HEK293 (cell line): ENCODE measurements around the gene CD81.

ENCODE experiments used
- CTCF ChIA-PET: fragments of 350-600 bp; formaldehyde crosslinking; extraction: SDS; loops from one replicate; lab custom pipeline; 2021; ENCODE audit warnings: antibody characterized with exemption; lab: Yijun Ruan, JAX
- POLR2A ChIA-PET: fragments of 300-600 bp; formaldehyde crosslinking; extraction: SDS; loops from one replicate; lab custom pipeline; 2020; ENCODE audit warnings: antibody characterized with exemption, inconsistent platforms; lab: Yijun Ruan, JAX
- H3K27ac ChIP-seq: fragments of 200-500 bp; sonication (Bioruptor generic); 2 replicates; pipeline ENCODE4 v1.5.1; 2014; ENCODE audit warnings: low read depth, low read length, control low read depth, inconsistent platforms; ENCODE audit errors: extremely low read depth
- H3K36me3 ChIP-seq, 2 experiments: fragments of 200-500 bp in 1 of 2; sonication (Bioruptor generic) in 1 of 2; 1 replicate in 1 of 2; 2 replicates in 1 of 2; pipeline ENCODE4 v1.5.1; 2014 to 2017; ENCODE audit warnings: inconsistent platforms in 2 of 2, low read length in 2 of 2; ENCODE audit not compliant: control insufficient read depth in 2 of 2, insufficient read depth in 1 of 2
- H3K4me1 ChIP-seq: fragments of 200-500 bp; sonication (Bioruptor generic); 2 replicates; pipeline ENCODE4 v1.5.1; 2014; ENCODE audit warnings: mild to moderate bottlenecking, low read length, inconsistent platforms; ENCODE audit not compliant: control insufficient read depth, insufficient read depth
- H3K4me3 ChIP-seq: 2 replicates; pipeline ENCODE4 v1.5.1; 2011; ENCODE audit warnings: low read depth, mild to moderate bottlenecking, control low read depth, low read length, moderate library complexity
- H3K9me3 ChIP-seq: fragments of 200-500 bp; sonication (Bioruptor generic); 2 replicates; pipeline ENCODE4 v1.5.1; 2014; ENCODE audit warnings: low read depth, low read length, inconsistent platforms; ENCODE audit not compliant: control insufficient read depth, insufficient read depth
- HOXD13 ChIP-seq: sonication (generic); formaldehyde crosslinking; IDR thresholded peaks from 2 replicates; pipeline ENCODE4 v1.8.0; 2022; ENCODE audit warnings: missing genetic modification reagents, borderline replicate concordance
- YY1 ChIP-seq: fragments of 450-650 bp; formaldehyde crosslinking; IDR thresholded peaks from 2 replicates; pipeline ENCODE4 v1.5.1; 2018; ENCODE audit warnings: missing biosample characterization, missing genetic modification characterization
- ZBTB17 ChIP-seq: fragments of 450-650 bp; formaldehyde crosslinking; IDR thresholded peaks from 2 replicates; pipeline ENCODE4 v1.5.1; 2016; ENCODE audit warnings: missing biosample characterization, missing genetic modification characterization
- ZEB2 ChIP-seq: fragments of 450-650 bp; formaldehyde crosslinking; IDR thresholded peaks from 2 replicates; pipeline ENCODE4 v1.5.1; 2016; ENCODE audit warnings: missing biosample characterization, missing genetic modification characterization
- ZFHX2 ChIP-seq: fragments of 450-650 bp; formaldehyde crosslinking; conservative IDR thresholded peaks from 2 replicates; pipeline ENCODE4 v1.5.1; 2016; ENCODE audit warnings: missing biosample characterization, missing genetic modification characterization
- ZNF175 ChIP-seq: fragments of 450-650 bp; formaldehyde crosslinking; IDR thresholded peaks from 2 replicates; pipeline ENCODE4 v1.5.1; 2016; ENCODE audit warnings: missing biosample characterization, missing genetic modification characterization
- ZNF239 ChIP-seq: fragments of 450-650 bp; formaldehyde crosslinking; IDR thresholded peaks from 2 replicates; pipeline ENCODE4 v1.5.1; 2016; ENCODE audit warnings: missing biosample characterization, missing genetic modification characterization
- ZNF335 ChIP-seq: fragments of 450-650 bp; formaldehyde crosslinking; conservative IDR thresholded peaks from 2 replicates; pipeline ENCODE4 v1.5.1; 2016; ENCODE audit warnings: missing biosample characterization, missing genetic modification characterization
- ZNF473 ChIP-seq: fragments of 450-650 bp; formaldehyde crosslinking; IDR thresholded peaks from 2 replicates; pipeline ENCODE4 v1.5.1; 2017; ENCODE audit warnings: missing biosample characterization, missing genetic modification characterization
- ZNF596 ChIP-seq: fragments of 450-650 bp; IDR thresholded peaks from 2 replicates; pipeline ENCODE4 v1.5.0; 2018; ENCODE audit warnings: missing biosample characterization, mild to moderate bottlenecking, missing genetic modification characterization, moderate library complexity
- ZNF776 ChIP-seq: fragments of 450-650 bp; formaldehyde crosslinking; IDR thresholded peaks from 2 replicates; pipeline ENCODE4 v1.5.0; 2017; ENCODE audit warnings: missing biosample characterization, missing genetic modification characterization, borderline replicate concordance
- ZNF792 ChIP-seq: fragments of 450-650 bp; formaldehyde crosslinking; IDR thresholded peaks from 2 replicates; pipeline ENCODE4 v1.5.1; 2016; ENCODE audit warnings: missing biosample characterization, missing genetic modification characterization
- ZXDB ChIP-seq: fragments of 450-650 bp; formaldehyde crosslinking; IDR thresholded peaks from 2 replicates; pipeline ENCODE4 v1.5.1; 2016; ENCODE audit warnings: missing biosample characterization, missing genetic modification characterization
- TF ChIP-seq, protein P1 (sequence below): fragments of 450-650 bp; formaldehyde crosslinking; IDR thresholded peaks from 2 replicates; pipeline ENCODE4 v1.5.1; 2016; ENCODE audit warnings: missing biosample characterization, missing genetic modification characterization
- TF ChIP-seq, protein P2 (sequence below): fragments of 450-650 bp; formaldehyde crosslinking; IDR thresholded peaks from 2 replicates; pipeline ENCODE4 v1.5.1; 2016; ENCODE audit warnings: missing biosample characterization, missing genetic modification characterization
- TF ChIP-seq, protein P3 (sequence below): fragments of 450-650 bp; formaldehyde crosslinking; IDR thresholded peaks from 2 replicates; pipeline ENCODE4 v1.5.1; 2016; ENCODE audit warnings: missing biosample characterization, missing genetic modification characterization
- TF ChIP-seq, protein P4 (sequence below): fragments of 450-650 bp; formaldehyde crosslinking; IDR thresholded peaks from 2 replicates; pipeline ENCODE4 v1.5.1; 2016; ENCODE audit warnings: missing biosample characterization, missing genetic modification characterization
- TF ChIP-seq, protein P5 (sequence below): fragments of 450-650 bp; formaldehyde crosslinking; IDR thresholded peaks from 2 replicates; pipeline ENCODE4 v1.5.1; 2016; ENCODE audit warnings: missing biosample characterization, missing genetic modification characterization, borderline replicate concordance

Gene CD81

DNA sequence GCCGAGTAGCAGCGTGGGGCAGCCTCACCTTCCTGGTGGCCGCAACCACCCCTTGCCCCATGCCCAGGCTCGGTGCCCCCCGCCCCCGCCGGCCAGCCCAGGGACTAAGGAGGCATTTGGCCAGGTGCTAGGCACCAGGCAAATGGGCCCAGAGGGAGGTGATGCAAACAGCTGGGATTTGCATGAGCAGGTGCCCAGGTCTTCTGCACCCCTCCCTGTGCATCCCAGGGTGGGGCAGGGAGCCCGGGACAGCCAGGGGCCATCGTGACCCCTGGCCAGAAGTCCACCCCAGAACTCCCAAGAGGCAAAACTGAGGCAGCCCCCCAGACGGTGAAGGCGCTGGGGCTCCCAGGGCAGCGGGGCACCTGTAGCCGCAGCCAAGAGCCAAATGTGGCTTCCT, 49.1 kb downstream of the CD81 start:
- Histone ChIP-seq H3K36me3 (no peaks in the 10 kb centered on the region), H3K4me3 (no peak overlapping the region), H3K9me3 (no peaks in the 10 kb centered on the region), H3K27ac (no peak overlapping the region), H3K4me1 (no peaks in the 10 kb centered on the region)
- ChIA-PET POLR2A (no interaction called here), CTCF (interaction anchor here (0.6 to 11.2 kb wide), 6 partner anchors 105 to 941 kb away, joined by 3 to 208 read pairs (median 4); no protein-coding TSS in a partner anchor)
- TF ChIP-seq, protein P1, sequence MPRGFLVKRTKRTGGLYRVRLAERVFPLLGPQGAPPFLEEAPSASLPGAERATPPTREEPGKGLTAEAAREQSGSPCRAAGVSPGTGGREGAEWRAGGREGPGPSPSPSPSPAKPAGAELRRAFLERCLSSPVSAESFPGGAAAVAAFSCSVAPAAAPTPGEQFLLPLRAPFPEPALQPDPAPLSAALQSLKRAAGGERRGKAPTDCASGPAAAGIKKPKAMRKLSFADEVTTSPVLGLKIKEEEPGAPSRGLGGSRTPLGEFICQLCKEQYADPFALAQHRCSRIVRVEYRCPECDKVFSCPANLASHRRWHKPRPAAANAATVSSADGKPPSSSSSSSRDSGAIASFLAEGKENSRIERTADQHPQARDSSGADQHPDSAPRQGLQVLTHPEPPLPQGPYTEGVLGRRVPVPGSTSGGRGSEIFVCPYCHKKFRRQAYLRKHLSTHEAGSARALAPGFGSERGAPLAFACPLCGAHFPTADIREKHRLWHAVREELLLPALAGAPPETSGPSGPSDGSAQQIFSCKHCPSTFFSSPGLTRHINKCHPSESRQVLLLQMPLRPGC (tag by site-specific recombination): no peak
- TF ChIP-seq ZEB2 (tag by site-specific recombination) (no peak), ZFHX2 (tag by site-specific recombination) (no peak), ZNF776 (tag by site-specific recombination) (no peak), ZNF596 (tag by site-specific recombination) (no peak), ZNF335 (tag by site-specific recombination) (no peak)
- TF ChIP-seq, protein P2, sequence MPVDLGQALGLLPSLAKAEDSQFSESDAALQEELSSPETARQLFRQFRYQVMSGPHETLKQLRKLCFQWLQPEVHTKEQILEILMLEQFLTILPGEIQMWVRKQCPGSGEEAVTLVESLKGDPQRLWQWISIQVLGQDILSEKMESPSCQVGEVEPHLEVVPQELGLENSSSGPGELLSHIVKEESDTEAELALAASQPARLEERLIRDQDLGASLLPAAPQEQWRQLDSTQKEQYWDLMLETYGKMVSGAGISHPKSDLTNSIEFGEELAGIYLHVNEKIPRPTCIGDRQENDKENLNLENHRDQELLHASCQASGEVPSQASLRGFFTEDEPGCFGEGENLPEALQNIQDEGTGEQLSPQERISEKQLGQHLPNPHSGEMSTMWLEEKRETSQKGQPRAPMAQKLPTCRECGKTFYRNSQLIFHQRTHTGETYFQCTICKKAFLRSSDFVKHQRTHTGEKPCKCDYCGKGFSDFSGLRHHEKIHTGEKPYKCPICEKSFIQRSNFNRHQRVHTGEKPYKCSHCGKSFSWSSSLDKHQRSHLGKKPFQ (tag by site-specific recombination): no peak
- TF ChIP-seq, protein P3, sequence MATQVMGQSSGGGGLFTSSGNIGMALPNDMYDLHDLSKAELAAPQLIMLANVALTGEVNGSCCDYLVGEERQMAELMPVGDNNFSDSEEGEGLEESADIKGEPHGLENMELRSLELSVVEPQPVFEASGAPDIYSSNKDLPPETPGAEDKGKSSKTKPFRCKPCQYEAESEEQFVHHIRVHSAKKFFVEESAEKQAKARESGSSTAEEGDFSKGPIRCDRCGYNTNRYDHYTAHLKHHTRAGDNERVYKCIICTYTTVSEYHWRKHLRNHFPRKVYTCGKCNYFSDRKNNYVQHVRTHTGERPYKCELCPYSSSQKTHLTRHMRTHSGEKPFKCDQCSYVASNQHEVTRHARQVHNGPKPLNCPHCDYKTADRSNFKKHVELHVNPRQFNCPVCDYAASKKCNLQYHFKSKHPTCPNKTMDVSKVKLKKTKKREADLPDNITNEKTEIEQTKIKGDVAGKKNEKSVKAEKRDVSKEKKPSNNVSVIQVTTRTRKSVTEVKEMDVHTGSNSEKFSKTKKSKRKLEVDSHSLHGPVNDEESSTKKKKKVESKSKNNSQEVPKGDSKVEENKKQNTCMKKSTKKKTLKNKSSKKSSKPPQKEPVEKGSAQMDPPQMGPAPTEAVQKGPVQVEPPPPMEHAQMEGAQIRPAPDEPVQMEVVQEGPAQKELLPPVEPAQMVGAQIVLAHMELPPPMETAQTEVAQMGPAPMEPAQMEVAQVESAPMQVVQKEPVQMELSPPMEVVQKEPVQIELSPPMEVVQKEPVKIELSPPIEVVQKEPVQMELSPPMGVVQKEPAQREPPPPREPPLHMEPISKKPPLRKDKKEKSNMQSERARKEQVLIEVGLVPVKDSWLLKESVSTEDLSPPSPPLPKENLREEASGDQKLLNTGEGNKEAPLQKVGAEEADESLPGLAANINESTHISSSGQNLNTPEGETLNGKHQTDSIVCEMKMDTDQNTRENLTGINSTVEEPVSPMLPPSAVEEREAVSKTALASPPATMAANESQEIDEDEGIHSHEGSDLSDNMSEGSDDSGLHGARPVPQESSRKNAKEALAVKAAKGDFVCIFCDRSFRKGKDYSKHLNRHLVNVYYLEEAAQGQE (tag by site-specific recombination): no peak

DNA sequence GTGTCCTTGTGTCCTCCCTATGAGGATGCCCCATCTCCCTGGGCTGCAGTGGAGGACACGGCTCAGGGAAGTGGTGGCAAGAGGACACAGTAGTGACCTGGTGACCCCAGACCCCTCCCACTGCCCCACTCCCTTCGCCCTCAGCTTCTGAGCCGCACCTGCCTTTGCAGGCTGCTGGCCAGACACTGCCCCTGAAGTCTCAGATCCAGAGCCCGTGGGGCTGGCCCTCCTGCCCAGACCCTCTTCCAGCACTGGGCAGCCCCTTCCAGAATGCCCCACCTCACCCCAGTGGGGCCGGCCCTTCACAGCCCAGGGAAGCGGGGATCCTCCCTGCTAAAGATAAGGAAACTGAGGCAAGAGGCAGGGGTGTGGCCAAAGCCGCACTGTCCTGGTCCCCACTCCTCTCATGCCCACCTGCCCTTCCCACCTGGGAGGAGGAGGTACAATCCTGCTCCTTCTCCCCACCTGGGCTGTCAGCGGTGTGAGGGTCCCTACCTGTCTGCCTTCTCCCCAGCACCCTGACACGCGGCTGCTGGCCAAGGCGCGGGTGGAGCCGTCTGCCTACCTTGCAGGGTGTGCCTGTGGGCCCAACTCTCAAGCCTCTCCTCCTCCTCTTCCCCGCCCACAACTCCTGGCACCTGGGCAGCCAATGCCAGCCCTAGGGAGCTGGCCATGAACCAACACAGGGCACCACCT, 49.9 kb downstream of the CD81 start:
- no peak overlapping the region for H3K27ac ChIP-seq
- no peak for TF ChIP-seq HOXD13 (CRISPR knock-in tag)
- TF ChIP-seq ZBTB17 (tag by site-specific recombination): no peak
- TF ChIP-seq, protein P4, sequence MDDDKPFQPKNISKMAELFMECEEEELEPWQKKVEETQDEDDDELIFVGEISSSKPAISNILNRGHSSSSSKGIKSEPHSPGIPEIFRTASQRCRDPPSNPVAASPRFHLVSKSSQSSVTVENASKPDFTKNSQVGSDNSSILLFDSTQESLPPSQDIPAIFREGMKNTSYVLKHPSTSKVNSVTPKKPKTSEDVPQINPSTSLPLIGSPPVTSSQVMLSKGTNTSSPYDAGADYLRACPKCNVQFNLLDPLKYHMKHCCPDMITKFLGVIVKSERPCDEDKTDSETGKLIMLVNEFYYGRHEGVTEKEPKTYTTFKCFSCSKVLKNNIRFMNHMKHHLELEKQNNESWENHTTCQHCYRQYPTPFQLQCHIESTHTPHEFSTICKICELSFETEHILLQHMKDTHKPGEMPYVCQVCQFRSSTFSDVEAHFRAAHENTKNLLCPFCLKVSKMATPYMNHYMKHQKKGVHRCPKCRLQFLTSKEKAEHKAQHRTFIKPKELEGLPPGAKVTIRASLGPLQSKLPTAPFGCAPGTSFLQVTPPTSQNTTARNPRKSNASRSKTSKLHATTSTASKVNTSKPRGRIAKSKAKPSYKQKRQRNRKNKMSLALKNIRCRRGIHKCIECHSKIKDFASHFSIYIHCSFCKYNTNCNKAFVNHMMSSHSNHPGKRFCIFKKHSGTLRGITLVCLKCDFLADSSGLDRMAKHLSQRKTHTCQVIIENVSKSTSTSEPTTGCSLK (tag by site-specific recombination): no peak
- TF ChIP-seq, protein P5, sequence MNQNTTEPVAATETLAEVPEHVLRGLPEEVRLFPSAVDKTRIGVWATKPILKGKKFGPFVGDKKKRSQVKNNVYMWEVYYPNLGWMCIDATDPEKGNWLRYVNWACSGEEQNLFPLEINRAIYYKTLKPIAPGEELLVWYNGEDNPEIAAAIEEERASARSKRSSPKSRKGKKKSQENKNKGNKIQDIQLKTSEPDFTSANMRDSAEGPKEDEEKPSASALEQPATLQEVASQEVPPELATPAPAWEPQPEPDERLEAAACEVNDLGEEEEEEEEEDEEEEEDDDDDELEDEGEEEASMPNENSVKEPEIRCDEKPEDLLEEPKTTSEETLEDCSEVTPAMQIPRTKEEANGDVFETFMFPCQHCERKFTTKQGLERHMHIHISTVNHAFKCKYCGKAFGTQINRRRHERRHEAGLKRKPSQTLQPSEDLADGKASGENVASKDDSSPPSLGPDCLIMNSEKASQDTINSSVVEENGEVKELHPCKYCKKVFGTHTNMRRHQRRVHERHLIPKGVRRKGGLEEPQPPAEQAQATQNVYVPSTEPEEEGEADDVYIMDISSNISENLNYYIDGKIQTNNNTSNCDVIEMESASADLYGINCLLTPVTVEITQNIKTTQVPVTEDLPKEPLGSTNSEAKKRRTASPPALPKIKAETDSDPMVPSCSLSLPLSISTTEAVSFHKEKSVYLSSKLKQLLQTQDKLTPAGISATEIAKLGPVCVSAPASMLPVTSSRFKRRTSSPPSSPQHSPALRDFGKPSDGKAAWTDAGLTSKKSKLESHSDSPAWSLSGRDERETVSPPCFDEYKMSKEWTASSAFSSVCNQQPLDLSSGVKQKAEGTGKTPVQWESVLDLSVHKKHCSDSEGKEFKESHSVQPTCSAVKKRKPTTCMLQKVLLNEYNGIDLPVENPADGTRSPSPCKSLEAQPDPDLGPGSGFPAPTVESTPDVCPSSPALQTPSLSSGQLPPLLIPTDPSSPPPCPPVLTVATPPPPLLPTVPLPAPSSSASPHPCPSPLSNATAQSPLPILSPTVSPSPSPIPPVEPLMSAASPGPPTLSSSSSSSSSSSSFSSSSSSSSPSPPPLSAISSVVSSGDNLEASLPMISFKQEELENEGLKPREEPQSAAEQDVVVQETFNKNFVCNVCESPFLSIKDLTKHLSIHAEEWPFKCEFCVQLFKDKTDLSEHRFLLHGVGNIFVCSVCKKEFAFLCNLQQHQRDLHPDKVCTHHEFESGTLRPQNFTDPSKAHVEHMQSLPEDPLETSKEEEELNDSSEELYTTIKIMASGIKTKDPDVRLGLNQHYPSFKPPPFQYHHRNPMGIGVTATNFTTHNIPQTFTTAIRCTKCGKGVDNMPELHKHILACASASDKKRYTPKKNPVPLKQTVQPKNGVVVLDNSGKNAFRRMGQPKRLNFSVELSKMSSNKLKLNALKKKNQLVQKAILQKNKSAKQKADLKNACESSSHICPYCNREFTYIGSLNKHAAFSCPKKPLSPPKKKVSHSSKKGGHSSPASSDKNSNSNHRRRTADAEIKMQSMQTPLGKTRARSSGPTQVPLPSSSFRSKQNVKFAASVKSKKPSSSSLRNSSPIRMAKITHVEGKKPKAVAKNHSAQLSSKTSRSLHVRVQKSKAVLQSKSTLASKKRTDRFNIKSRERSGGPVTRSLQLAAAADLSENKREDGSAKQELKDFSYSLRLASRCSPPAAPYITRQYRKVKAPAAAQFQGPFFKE (tag by site-specific recombination): no peak
- no peak for TF ChIP-seq ZNF473 (tag by site-specific recombination)
- no peak for TF ChIP-seq ZNF175
- no peak for TF ChIP-seq ZXDB (tag by site-specific recombination)
- TF ChIP-seq ZNF239 (tag by site-specific recombination): no peak
- no peak for TF ChIP-seq ZNF792
- no peak for TF ChIP-seq YY1
- POLR2A ChIA-PET: no interaction called here
- no peak overlapping the region for H3K4me3 ChIP-seq
- CTCF ChIA-PET: interaction anchor here (0.5 to 11.2 kb wide), 7 partner anchors 97 to 557 kb away, joined by 3 to 208 read pairs (median 4); no protein-coding TSS in a partner anchor
- H3K4me1 ChIP-seq: no peaks in the 10 kb centered on the region
- H3K36me3 ChIP-seq: no peaks in the 10 kb centered on the region
- H3K9me3 ChIP-seq: no peaks in the 10 kb centered on the region
